Endodermal cell (in vitro differentiated cells): ENCODE data around the gene RASAL2. TPM values are rescaled to one million over a fixed set of nuclear protein-coding genes. Genes with fewer than 3 reads are reported as not detected.

ENCODE experiments used
- DNase-seq: peaks from one replicate; pipeline ENCODE4 v3.0.0-alpha.2; 2017
- H3K27ac ChIP-seq: 2 replicates; pipeline ENCODE4 v1.5.1; 2013; ENCODE audit warnings: mild to moderate bottlenecking, low read depth, low read length, moderate library complexity
- H3K27me3 ChIP-seq: 2 replicates; pipeline ENCODE4 v1.6.1; 2013; ENCODE audit warnings: mild to moderate bottlenecking, low read length, moderate library complexity; ENCODE audit not compliant: insufficient read depth, control insufficient read depth, poor library complexity, severe bottlenecking
- H3K36me3 ChIP-seq: 2 replicates; pipeline ENCODE4 v1.7.0; 2013; ENCODE audit warnings: mild to moderate bottlenecking, low read length, moderate library complexity; ENCODE audit not compliant: control insufficient read depth, insufficient read depth
- H3K4me1 ChIP-seq: one replicate; pipeline ENCODE4 v1.7.0; 2013; ENCODE audit warnings: low read length; ENCODE audit not compliant: control insufficient read depth, insufficient read depth
- H3K4me3 ChIP-seq: 2 replicates; pipeline ENCODE4 v1.5.1; 2013; ENCODE audit warnings: mild to moderate bottlenecking, low read length, moderate library complexity
- H3K9ac ChIP-seq: 2 replicates; pipeline ENCODE4 v1.6.1; 2013; ENCODE audit warnings: mild to moderate bottlenecking, low read length, moderate library complexity; ENCODE audit not compliant: poor library complexity, severe bottlenecking; ENCODE audit errors: extremely low read depth
- H3K9me3 ChIP-seq: 2 replicates; pipeline ENCODE4 v1.6.1; 2013; ENCODE audit warnings: mild to moderate bottlenecking, low read length, moderate library complexity; ENCODE audit not compliant: control insufficient read depth
- H3K27ac Mint-ChIP-seq: 2 replicates; pipeline ENCODE4 v1.8.0; 2020; ENCODE audit warnings: mixed read lengths
- H3K27me3 Mint-ChIP-seq: 2 replicates; pipeline ENCODE4 v1.8.0; 2021; ENCODE audit warnings: mild to moderate bottlenecking, mixed read lengths; ENCODE audit not compliant: insufficient read depth
- H3K36me3 Mint-ChIP-seq: 2 replicates; pipeline ENCODE4 v1.8.0; 2020; ENCODE audit warnings: low read depth, mixed read lengths
- H3K4me1 Mint-ChIP-seq: 2 replicates; pipeline ENCODE4 v1.8.0; 2020; ENCODE audit warnings: mixed read lengths
- H3K4me3 Mint-ChIP-seq: 2 replicates; pipeline ENCODE4 v1.8.0; 2020; ENCODE audit warnings: mild to moderate bottlenecking, moderate library complexity, mixed read lengths
- H3K9me3 Mint-ChIP-seq: 2 replicates; pipeline ENCODE4 v1.8.0; 2020; ENCODE audit warnings: mild to moderate bottlenecking, mixed read lengths
- WGBS, 2 experiments: methylation state at CpG; one replicate each; pipeline versions ENCODE4 v1.1.5 to v1.1.7; 2013; ENCODE audit warnings: missing lambda C conversion rate in 2 of 2, mixed read lengths in 1 of 2; ENCODE audit not compliant: insufficient coverage in 1 of 2, insufficient read length in 1 of 2; 5-methylcytosine and 5-hydroxymethylcytosine counted together
- total RNA-seq, 2 donors: library from RNA; stranded (reverse); fragmentation: NEBNext Ultra II Directional in 1 of 2; extraction: Animal tissue kit (Norgen Biotek cat#: 25700) in 1 of 2; gene quantifications; 2 replicates in 1 of 2; 3 replicates in 1 of 2; pipeline ENCODE4 v1.2.1, GENCODE V29; 2021
- TF ChIP-seq, protein P1 (sequence below): fragments of 200-600 bp; sonication (generic); conservative IDR thresholded peaks from 2 replicates; pipeline ENCODE4 v1.5.0; 2021; ENCODE audit warnings: antibody characterized with exemption, mild to moderate bottlenecking

Gene RASAL2
- total RNA-seq, 2 donors from 2014 or later: 21.8 to 22.1 TPM

DNA sequence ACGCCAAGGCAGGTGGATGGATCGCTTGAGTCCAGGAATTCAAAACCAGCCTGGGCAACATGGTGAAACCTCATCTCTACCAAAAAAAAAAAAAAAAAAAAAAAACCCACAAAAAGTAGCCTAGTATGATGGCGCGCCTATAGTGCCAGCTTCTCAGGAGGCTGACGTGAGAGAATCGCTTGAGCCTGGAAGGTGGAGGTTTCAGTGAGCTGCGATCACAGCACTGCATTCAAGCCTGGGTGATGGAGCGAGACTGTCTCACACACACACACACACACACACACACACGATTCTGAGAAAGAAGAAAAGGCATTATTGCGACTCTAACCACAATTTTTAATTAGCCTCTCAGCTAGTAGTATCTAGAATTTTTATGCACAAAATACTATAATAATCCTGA is 86.5 kb downstream of the RASAL2 start:
- H3K9me3 ChIP-seq: no peaks in the 10 kb centered on the region
- Mint-ChIP-seq H3K9me3 (no peaks in the 10 kb centered on the region), H3K36me3 (no peaks in the 10 kb centered on the region), H3K4me1 (no peaks in the 10 kb centered on the region), H3K27ac (no peak overlapping the region), H3K4me3 (no peak overlapping the region), H3K27me3 (no peaks in the 10 kb centered on the region)
- DNase-seq: no peak
- no peaks in the 10 kb centered on the region for H3K27me3 ChIP-seq
- no peak overlapping the region for H3K27ac ChIP-seq
- H3K4me3 ChIP-seq: no peak overlapping the region
- H3K36me3 ChIP-seq: no peaks in the 10 kb centered on the region
- 89 to 93% methylated on average over 2 to 9 of the region's 10 CpGs for WGBS, 2 experiments
- H3K9ac ChIP-seq: no peak overlapping the region
- H3K4me1 ChIP-seq: no peaks in the 10 kb centered on the region
- TF ChIP-seq, protein P1, sequence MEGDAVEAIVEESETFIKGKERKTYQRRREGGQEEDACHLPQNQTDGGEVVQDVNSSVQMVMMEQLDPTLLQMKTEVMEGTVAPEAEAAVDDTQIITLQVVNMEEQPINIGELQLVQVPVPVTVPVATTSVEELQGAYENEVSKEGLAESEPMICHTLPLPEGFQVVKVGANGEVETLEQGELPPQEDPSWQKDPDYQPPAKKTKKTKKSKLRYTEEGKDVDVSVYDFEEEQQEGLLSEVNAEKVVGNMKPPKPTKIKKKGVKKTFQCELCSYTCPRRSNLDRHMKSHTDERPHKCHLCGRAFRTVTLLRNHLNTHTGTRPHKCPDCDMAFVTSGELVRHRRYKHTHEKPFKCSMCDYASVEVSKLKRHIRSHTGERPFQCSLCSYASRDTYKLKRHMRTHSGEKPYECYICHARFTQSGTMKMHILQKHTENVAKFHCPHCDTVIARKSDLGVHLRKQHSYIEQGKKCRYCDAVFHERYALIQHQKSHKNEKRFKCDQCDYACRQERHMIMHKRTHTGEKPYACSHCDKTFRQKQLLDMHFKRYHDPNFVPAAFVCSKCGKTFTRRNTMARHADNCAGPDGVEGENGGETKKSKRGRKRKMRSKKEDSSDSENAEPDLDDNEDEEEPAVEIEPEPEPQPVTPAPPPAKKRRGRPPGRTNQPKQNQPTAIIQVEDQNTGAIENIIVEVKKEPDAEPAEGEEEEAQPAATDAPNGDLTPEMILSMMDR: no peak

DNA sequence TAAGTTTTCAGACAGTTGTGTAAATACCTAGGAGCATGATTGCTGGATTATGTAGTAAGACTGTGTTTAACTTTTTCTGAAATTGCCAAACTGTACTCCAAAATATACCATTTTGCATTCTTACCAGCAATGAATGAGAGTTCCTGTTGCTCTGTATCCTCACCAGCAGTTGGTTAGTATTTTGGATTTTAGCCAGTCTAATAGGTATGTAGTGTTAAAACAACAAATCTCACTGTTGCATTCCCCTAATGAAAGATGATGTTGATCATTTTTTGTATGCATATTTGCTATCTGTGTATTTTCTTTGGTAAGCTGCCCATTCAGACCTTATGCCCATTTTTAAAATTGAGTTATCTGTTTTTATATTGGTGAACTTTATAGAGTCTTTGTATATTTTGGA is 89.9 kb downstream of the RASAL2 start:
- H3K4me1 ChIP-seq: no peaks in the 10 kb centered on the region
- H3K27me3 ChIP-seq: no peaks in the 10 kb centered on the region
- TF ChIP-seq, protein P1: no peak
- H3K4me3 ChIP-seq: no peak overlapping the region
- no peak overlapping the region for H3K27ac ChIP-seq
- H3K36me3 Mint-ChIP-seq: no peaks in the 10 kb centered on the region
- no peaks in the 10 kb centered on the region for H3K27me3 Mint-ChIP-seq
- H3K9ac ChIP-seq: no peak overlapping the region
- H3K9me3 Mint-ChIP-seq: no peaks in the 10 kb centered on the region
- no peaks in the 10 kb centered on the region for H3K4me1 Mint-ChIP-seq
- no peak overlapping the region for H3K27ac Mint-ChIP-seq
- no peak overlapping the region for H3K4me3 Mint-ChIP-seq
- no peak for DNase-seq
- no peaks in the 10 kb centered on the region for H3K36me3 ChIP-seq
- no peaks in the 10 kb centered on the region for H3K9me3 ChIP-seq

DNA sequence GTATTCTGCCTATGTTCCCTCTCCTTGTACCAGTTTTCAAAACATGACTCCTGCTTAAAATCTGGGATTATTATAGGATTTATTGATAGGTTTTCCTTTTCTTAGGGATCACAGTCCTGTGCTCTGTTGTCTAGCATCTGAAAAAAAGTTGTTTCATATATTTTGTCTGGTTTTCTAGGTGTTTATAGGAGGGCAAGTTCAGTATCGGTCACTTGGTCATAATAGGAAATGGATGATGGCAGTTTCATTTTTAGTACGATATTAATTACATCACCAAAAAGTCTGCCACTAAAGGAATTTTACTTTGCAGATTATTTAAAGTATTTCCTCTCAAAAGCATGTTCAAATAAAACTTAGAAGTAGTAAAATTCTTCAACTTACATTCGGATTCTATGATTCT is 94.4 kb downstream of the RASAL2 start:
- Histone ChIP-seq H3K4me3 (no peak overlapping the region), H3K27ac (no peak overlapping the region), H3K9ac (no peak overlapping the region), H3K9me3 (no peaks in the 10 kb centered on the region), H3K27me3 (no peaks in the 10 kb centered on the region), H3K36me3 (no peaks in the 10 kb centered on the region), H3K4me1 (no peaks in the 10 kb centered on the region)
- H3K4me3 Mint-ChIP-seq: no peak overlapping the region
- H3K27me3 Mint-ChIP-seq: no peaks in the 10 kb centered on the region
- H3K27ac Mint-ChIP-seq: no peak overlapping the region
- no peak for DNase-seq
- TF ChIP-seq, protein P1: no peak
- H3K9me3 Mint-ChIP-seq: no peaks in the 10 kb centered on the region
- H3K4me1 Mint-ChIP-seq: peaks cover 6% of the 10 kb centered on the region
- no peaks in the 10 kb centered on the region for H3K36me3 Mint-ChIP-seq
- 94% methylated on average over 3 of the region's 3 CpGs; no CpG with 5 or more reads in 1 of the 2 experiments for WGBS, 2 experiments
